HCT116 (cell line): ENCODE data around the gene SHCBP1. TPM values are rescaled to one million over a fixed set of nuclear protein-coding genes. Genes with fewer than 3 reads are reported as not detected.

ENCODE experiments used
- ATAC-seq: fragments of 200-7000 bp; cut with Tn5 transposase; 2 replicates; pipeline ENCODE4 v1.9.1; 2020; ENCODE audit warnings: mild to moderate bottlenecking, moderate library complexity
- BruUV-seq: library from RNA; stranded (reverse); fragments of 400-500 nt; replicated peaks from 2 replicates; lab custom pipeline; 2021; lab: Mats Ljungman, UMichigan
- CTCF ChIA-PET: fragments of 300-600 bp; sonication (Branson Sonifier 250); formaldehyde crosslinking; loops from one replicate; lab custom pipeline; 2021; ENCODE audit warnings: antibody characterized with exemption; lab: Charles Lee
- POLR2A ChIA-PET: fragments of 300-600, 350-600 bp; sonication (Branson Sonifier 250); formaldehyde crosslinking; loops from one replicate; lab custom pipeline; 2021; ENCODE audit warnings: antibody characterized with exemption; lab: Charles Lee
- RAD21 ChIA-PET, 2 experiments: fragments of 300-600 bp; sonication (Branson Sonifier 250); formaldehyde crosslinking; loops; one replicate each; lab custom pipeline; 2023; ENCODE audit warnings: low total read pairs in 2 of 2; ENCODE audit not compliant: uncharacterized antibody in 2 of 2, unreplicated experiment in 2 of 2, low non-redundant PET in 1 of 2; lab: Charles Lee
- DNase-seq: peaks from one replicate; pipeline ENCODE4 v3.0.0-alpha.2; 2010; ENCODE audit warnings: low read depth, low spot score
- H2AFZ ChIP-seq: fragments of 200-600 bp; shearing (Covaris generic), sonication (generic); 2 replicates; pipeline ENCODE4 v1.6.1; 2017; ENCODE audit warnings: low read depth, mixed run types, mixed read lengths, antibody characterized with exemption, low read length; ENCODE audit not compliant: poor library complexity, severe bottlenecking
- H3K27ac ChIP-seq: 2 replicates; pipeline ENCODE4 v1.5.1; 2012; ENCODE audit warnings: low read depth, low read length
- H3K27me3 ChIP-seq: fragments of 200-600 bp; sonication (generic); 2 replicates; pipeline ENCODE4 v1.6.1; 2016; ENCODE audit warnings: mixed run types, low read length, mixed read lengths; ENCODE audit not compliant: insufficient read depth
- H3K36me3 ChIP-seq, 2 experiments: fragments of 200-500 bp in 1 of 2; fragments of 200-600 bp in 1 of 2; sonication (Bioruptor generic) in 1 of 2; sonication (generic) in 1 of 2; 2 replicates each; pipeline versions ENCODE4 v1.5.1 to v1.6.1; 2014 to 2016; ENCODE audit warnings: low read length in 2 of 2, inconsistent platforms in 1 of 2, mixed read lengths in 1 of 2, mixed run types in 1 of 2; ENCODE audit not compliant: insufficient read depth in 2 of 2, control insufficient read depth in 1 of 2
- H3K4me1 ChIP-seq, 2 experiments: fragments of 200-600 bp in 1 of 2; sonication (generic) in 1 of 2; 2 replicates each; pipeline versions ENCODE4 v1.5.1 to v1.6.1; 2012 to 2017; ENCODE audit warnings: low read length in 2 of 2, inconsistent platforms in 1 of 2, mild to moderate bottlenecking in 1 of 2, mixed read lengths in 1 of 2, mixed run types in 1 of 2, moderate library complexity in 1 of 2; ENCODE audit not compliant: insufficient read depth in 2 of 2, control insufficient read depth in 1 of 2
- H3K4me2 ChIP-seq: fragments of 200-600 bp; sonication (generic); 2 replicates; pipeline ENCODE4 v1.6.1; 2017; ENCODE audit warnings: mixed run types, low read length, mixed read lengths
- H3K4me3 ChIP-seq, 2 experiments: fragments of 200-600 bp in 1 of 2; sonication (generic) in 1 of 2; replicated peaks in 1 of 2; 2 replicates each; pipeline ENCODE4 v1.5.1; 2011 to 2016; ENCODE audit warnings: low read length in 2 of 2, control low read depth in 1 of 2, low read depth in 1 of 2, mild to moderate bottlenecking in 1 of 2, mixed read lengths in 1 of 2, mixed run types in 1 of 2
- H3K79me2 ChIP-seq: fragments of 200-600 bp; sonication (generic); 2 replicates; pipeline ENCODE4 v1.6.1; 2017; ENCODE audit warnings: mild to moderate bottlenecking, mixed run types, low read length, moderate library complexity, mixed read lengths; ENCODE audit not compliant: insufficient read depth
- H3K9ac ChIP-seq: fragments of 200-600 bp; sonication (generic); 2 replicates; pipeline ENCODE4 v1.6.1; 2016; ENCODE audit warnings: low read length, mixed read lengths
- H3K9me2 ChIP-seq: fragments of 200-600 bp; sonication (generic), shearing (Covaris generic); 2 replicates; pipeline ENCODE4 v1.6.1; 2017; ENCODE audit warnings: mixed run types, mild to moderate bottlenecking, moderate library complexity; ENCODE audit not compliant: insufficient read depth
- H3K9me3 ChIP-seq, 2 experiments: fragments of 200-500 bp in 1 of 2; fragments of 200-600 bp in 1 of 2; sonication (Bioruptor generic) in 1 of 2; sonication (generic) in 1 of 2; 2 replicates each; pipeline ENCODE4 v1.6.1; 2014 to 2017; ENCODE audit warnings: low read length in 2 of 2, mixed read lengths in 2 of 2, inconsistent platforms in 1 of 2, low read depth in 1 of 2, mild to moderate bottlenecking in 1 of 2, mixed run types in 1 of 2, moderate library complexity in 1 of 2; ENCODE audit not compliant: control insufficient read depth in 1 of 2, insufficient read depth in 1 of 2
- H4K20me1 ChIP-seq: fragments of 200-600 bp; sonication (generic), shearing (Covaris generic); 2 replicates; pipeline ENCODE4 v1.6.1; 2017; ENCODE audit warnings: mixed run types, mild to moderate bottlenecking, moderate library complexity; ENCODE audit not compliant: insufficient read depth
- CBX3 ChIP-seq: IDR thresholded peaks from 2 replicates; pipeline ENCODE4 v1.6.1; 2012; ENCODE audit warnings: low read depth
- CEBPB ChIP-seq: IDR thresholded peaks from 2 replicates; pipeline ENCODE4 v1.6.1; 2012; ENCODE audit warnings: low read depth
- ELF1 ChIP-seq: IDR thresholded peaks from 2 replicates; pipeline ENCODE4 v1.6.1; 2012; ENCODE audit warnings: low read depth, borderline replicate concordance
- EZH2 ChIP-seq: fragments of 200-600 bp; sonication (generic); IDR thresholded peaks from 2 replicates; pipeline ENCODE4 v1.6.1; 2017; ENCODE audit warnings: antibody characterized with exemption, mixed run types
- POLR2AphosphoS5 ChIP-seq: IDR thresholded peaks from 2 replicates; pipeline ENCODE4 v1.6.1; 2011; ENCODE audit warnings: mild to moderate bottlenecking, low read depth, low read length, moderate library complexity
- RAD21 ChIP-seq: IDR thresholded peaks from 2 replicates; pipeline ENCODE4 v1.6.1; 2012; ENCODE audit warnings: low read depth, mild to moderate bottlenecking
- SP1 ChIP-seq: IDR thresholded peaks from 2 replicates; pipeline ENCODE4 v1.6.1; 2012; ENCODE audit warnings: low read depth
- SRF ChIP-seq: IDR thresholded peaks from 2 replicates; pipeline ENCODE4 v1.6.1; 2012; ENCODE audit warnings: low read depth
- YY1 ChIP-seq: IDR thresholded peaks from 2 replicates; pipeline ENCODE4 v1.6.1; 2011; ENCODE audit warnings: low read length, low read depth, moderate library complexity, mild to moderate bottlenecking; ENCODE audit not compliant: insufficient replicate concordance; ENCODE audit errors: extremely low read depth
- ZFX ChIP-seq: fragments of 450-650 bp; IDR thresholded peaks from 2 replicates; pipeline ENCODE4 v1.6.1; 2017
- intact Hi-C: fragments of 100-400 bp; cut with micrococcal nuclease; formaldehyde crosslinking; loops from 2 replicates; pipeline ENCODE4 v1.10.0; 2022
- total RNA-seq: library from RNA; stranded (reverse); gene quantifications from one replicate; pipeline ENCODE4 v1.2.1, GENCODE V29; 2021; ENCODE audit not compliant: unreplicated experiment
- TF ChIP-seq, protein P1 (sequence below), 3 experiments: fragments of 200-600 bp in 1 of 3; sonication (generic) in 1 of 3; IDR thresholded peaks in 2 of 3; conservative IDR thresholded peaks in 1 of 3; 2 replicates each; pipeline ENCODE4 v1.5.1; 2012 to 2017; ENCODE audit warnings: low read depth in 2 of 3, low read length in 2 of 3, antibody characterized with exemption in 1 of 3, borderline replicate concordance in 1 of 3, control low read depth in 1 of 3, mild to moderate bottlenecking in 1 of 3, mixed read lengths in 1 of 3, mixed run types in 1 of 3, moderate library complexity in 1 of 3; ENCODE audit not compliant: insufficient read depth in 1 of 3

The SHCBP1 gene
- total RNA-seq, 1 experiment from 2014 or later, result 33.3 TPM

DNA sequence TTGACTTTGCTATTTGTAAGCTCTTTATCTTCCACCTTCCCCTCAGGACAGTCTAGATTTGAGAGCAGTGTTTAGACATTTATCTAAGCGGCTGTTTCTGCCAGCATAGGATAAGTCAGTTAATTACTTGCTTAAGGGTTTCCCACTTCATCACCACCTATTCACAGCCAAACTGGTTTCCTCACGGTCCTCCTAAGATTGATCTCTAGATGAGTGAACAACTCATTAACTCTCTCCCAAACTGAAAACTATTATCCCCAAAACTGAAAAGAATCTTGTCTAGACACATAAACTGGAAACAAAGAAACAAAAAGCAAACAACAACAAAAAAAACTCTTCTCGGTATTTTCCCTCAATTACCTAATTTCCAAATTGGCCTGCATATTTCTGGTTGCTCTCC is 58.2 kb downstream of the SHCBP1 start:
- no peak overlapping the region for H3K9ac ChIP-seq
- BruUV-seq, result no TSS peak
- no peak overlapping the region for H2AFZ ChIP-seq
- H3K36me3 ChIP-seq, result no peaks in the 10 kb centered on the region
- no peak overlapping the region for H3K4me2 ChIP-seq
- ATAC-seq (no peak), DNase-seq (no peak)
- no peaks in the 10 kb centered on the region for H3K9me3 ChIP-seq
- no peaks in the 10 kb centered on the region for H3K79me2 ChIP-seq
- no peak overlapping the region for H3K27ac ChIP-seq
- ChIA-PET POLR2A (no interaction called here), RAD21 (no interaction called here), CTCF (interaction anchor here (1.6 kb wide), 1 partner anchor 9 kb away, joined by 3 read pairs; no protein-coding TSS in a partner anchor)
- intact Hi-C loops, result no loop called here
- TF ChIP-seq SP1 (no peak), CBX3 (no peak), RAD21 (no peak), EZH2 (no peak), CEBPB (no peak), ZFX (no peak)
- TF ChIP-seq, protein P1, sequence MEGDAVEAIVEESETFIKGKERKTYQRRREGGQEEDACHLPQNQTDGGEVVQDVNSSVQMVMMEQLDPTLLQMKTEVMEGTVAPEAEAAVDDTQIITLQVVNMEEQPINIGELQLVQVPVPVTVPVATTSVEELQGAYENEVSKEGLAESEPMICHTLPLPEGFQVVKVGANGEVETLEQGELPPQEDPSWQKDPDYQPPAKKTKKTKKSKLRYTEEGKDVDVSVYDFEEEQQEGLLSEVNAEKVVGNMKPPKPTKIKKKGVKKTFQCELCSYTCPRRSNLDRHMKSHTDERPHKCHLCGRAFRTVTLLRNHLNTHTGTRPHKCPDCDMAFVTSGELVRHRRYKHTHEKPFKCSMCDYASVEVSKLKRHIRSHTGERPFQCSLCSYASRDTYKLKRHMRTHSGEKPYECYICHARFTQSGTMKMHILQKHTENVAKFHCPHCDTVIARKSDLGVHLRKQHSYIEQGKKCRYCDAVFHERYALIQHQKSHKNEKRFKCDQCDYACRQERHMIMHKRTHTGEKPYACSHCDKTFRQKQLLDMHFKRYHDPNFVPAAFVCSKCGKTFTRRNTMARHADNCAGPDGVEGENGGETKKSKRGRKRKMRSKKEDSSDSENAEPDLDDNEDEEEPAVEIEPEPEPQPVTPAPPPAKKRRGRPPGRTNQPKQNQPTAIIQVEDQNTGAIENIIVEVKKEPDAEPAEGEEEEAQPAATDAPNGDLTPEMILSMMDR (IDR thresholded peaks at IDR 0.05 in 2 of 3, conservative IDR thresholded peaks at IDR 0.05 in 1 of 3; ENCODE audit: borderline replicate concordance in 1 of 3, insufficient read depth in 1 of 3, low read depth in 2 of 3, low read length in 2 of 3), result no peak
- no peaks in the 10 kb centered on the region for H3K9me2 ChIP-seq
- no peaks in the 10 kb centered on the region for H4K20me1 ChIP-seq
- H3K27me3 ChIP-seq, result no peaks in the 10 kb centered on the region
- no peaks in the 10 kb centered on the region for H3K4me1 ChIP-seq
- H3K4me3 ChIP-seq, result no peak overlapping the region

DNA sequence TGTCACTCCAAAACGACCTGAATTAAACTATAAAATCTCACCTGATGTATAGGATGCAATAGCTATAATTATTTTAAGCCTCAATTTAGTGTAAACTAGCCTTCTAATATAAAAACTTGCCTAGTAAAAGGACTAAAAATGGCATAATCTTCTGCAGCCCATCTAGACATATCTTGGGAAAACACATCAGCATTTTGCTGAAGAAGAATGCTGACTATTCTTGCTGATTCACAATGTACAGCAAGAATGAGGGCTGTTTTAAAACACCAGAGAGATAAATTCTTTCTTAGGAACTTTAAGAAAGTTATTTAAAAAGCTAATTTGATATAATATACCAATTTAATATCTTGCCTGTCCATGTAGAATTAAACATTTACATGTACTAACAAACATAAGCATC is 63.2 kb downstream of the SHCBP1 start:
- Histone ChIP-seq H4K20me1 (no peaks in the 10 kb centered on the region), H3K79me2 (no peaks in the 10 kb centered on the region), H3K9ac (no peak overlapping the region), H3K4me2 (no peak overlapping the region), H3K4me1 (no peaks in the 10 kb centered on the region), H3K9me2 (no peaks in the 10 kb centered on the region), H3K36me3 (no peaks in the 10 kb centered on the region), H3K4me3 (no peak overlapping the region), H3K27ac (no peak overlapping the region), H2AFZ (no peak overlapping the region), H3K9me3 (no peaks in the 10 kb centered on the region), H3K27me3 (no peaks in the 10 kb centered on the region)
- ATAC-seq, result no peak
- no peak for DNase-seq
- CTCF ChIA-PET, result no interaction called here
- POLR2A ChIA-PET, result no interaction called here
- RAD21 ChIA-PET, result no interaction called here
- intact Hi-C loops, result loop anchor here (10.0 kb wide), 1 partner anchor 247 kb away; no protein-coding TSS in a partner anchor
- TF ChIP-seq SRF (no peak), ELF1 (no peak), YY1 (no peak), POLR2AphosphoS5 (no peak)
- no TSS peak for BruUV-seq
